ENCODE measurements around the gene KCTD20.

KCTD20 gene

DNA sequence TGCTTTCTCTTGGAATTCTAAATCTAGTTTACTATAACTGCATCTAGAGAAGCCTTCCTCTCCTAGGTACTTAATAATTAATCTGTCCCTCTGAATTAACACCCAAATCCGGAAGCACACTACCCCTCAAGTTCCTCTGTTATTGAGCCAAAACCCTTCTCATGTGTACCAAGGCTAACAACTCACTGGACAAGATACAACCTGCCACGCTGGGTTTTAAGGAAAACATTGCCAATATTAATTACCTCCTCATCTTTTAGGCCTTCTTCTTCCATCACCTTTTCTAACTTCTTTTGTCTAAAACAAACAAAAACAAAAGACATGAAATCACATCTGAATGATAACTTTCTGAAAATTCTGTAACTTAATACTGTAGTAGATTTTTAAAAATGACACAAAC is 82.5 kb downstream of the KCTD20 start:
- no peak for DNase-seq (ENCODE audit: low read depth in 2 of 2, low spot score in 1 of 2)

- DNase-seq (ENCODE audit: low read depth in 2 of 2, low spot score in 1 of 2), result no peak
These were observed 83.3 kb downstream of the KCTD20 start for GRCh38 chr6:36526066-36526465.

DNA sequence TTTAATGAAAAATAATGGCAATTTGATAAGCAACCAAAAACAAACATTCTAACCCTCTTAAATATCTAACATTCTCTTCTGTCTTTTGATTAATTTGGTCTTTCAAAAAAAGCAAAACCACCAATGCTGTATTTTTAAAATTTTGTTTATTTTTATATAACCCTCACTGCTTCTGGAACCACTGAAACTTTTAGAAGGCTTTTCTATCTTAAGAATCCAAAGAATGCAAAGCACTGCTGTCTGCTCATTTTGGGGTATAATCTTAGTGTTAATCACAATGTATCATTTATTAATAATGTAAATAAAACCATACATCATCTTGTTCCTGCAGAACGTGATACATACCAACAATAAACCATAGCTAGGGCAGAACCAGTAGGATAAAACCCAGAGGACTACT is 90.5 kb downstream of the KCTD20 start:
- DNase-seq (ENCODE audit: low read depth in 2 of 2, low spot score in 1 of 2), result no peak

DNA sequence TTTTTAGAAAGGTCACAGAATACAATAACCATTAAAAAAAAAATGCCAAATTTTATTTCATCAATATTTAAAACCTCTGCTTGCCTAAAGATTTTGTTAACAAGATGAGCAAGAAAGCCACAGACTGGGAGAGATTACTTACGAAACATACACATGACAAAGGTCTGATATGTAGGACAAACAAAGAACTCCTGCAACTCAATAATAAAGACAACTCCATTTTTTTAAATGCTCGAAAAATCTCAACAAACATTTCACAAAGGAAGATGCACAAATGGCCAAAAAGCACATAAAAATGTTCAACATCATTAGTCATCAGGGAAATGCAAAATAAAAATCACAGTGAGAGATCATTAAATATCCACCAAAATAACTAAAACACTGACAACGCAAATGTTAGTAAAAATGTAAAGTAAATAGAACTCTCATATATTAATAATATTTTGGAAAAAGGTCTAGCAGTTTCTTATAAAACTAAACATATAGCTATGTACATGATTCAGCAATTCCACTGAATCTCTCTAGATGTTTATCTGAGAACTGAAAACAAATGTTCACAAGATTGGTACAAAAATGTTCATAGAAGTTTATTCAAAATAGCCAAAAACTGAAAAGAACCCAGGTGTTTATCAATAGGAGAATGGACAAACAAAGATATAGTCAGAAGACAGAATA is 94.2 kb downstream of the KCTD20 start:
- DNase-seq (ENCODE audit: low read depth in 2 of 2, low spot score in 1 of 2), result no peak

DNA sequence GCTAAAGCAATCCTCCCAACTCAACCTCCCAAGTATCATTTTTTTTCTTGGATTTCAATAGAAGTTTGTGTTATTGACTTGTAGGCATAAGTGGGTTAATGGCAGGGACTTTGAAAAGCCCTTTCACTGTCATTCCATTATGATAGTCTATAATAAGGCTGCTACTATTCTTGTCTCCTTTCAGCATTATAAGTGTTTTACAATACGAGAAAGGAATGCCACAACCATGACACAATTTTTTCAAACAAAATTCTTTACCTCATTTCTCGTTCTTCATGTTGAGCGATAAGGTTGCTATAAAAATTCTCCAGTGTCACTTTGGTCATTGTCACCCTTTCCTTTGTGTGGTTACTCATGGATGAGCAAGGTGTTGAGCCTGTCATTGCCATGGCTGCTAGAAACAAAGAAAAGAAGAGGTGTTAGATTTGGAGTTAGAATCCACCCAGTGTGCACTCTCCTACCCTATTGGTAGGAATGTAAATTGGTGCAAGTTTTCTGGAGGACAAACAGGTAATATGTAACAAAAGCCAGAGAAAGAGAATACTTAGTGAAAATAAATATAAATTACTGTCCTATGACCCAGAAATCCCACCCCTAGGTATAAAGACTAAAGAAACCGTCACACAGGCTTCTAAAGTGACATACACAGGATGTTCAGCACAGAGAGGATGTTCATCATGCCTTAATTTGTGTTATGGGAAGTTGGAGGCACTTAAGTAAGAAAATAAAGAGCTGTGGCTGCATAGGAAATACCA is 97.2 kb downstream of the KCTD20 start:
- no peak for DNase-seq (ENCODE audit: low read depth in 2 of 2, low spot score in 1 of 2)
